ENCODE data around the gene PSMD11.
"Not testable (repeated sequence)": the region's sequence is repeated elsewhere in the genome, so short reads cannot be mapped to it uniquely, and the experiment has no call there.

The PSMD11 gene

DNA sequence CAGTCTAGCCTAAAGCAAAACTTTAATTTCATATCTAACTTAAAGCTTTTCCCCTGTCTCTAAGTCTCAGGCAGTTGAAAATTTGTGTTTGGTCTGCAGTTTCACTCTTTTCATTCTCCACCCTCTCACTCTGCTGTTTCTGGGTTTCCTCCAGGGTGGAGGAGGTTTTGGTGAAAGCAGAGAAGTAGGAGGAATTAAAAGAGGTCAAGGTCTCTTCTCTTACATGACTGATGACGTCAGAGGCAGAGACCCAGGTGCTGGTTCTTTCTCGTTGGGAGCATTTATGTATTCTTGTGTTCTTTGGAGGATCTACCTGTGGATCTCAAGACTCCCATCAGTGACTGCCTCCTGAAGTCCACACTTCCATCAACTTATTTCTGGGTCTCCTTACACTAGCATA lies 2.4 kb upstream of the PSMD11 start:
- FAIRE-seq (no peak), DNase-seq (ENCODE audit: insufficient read length, low spot score) (no peak)
- TF ChIP-seq, protein P1, sequence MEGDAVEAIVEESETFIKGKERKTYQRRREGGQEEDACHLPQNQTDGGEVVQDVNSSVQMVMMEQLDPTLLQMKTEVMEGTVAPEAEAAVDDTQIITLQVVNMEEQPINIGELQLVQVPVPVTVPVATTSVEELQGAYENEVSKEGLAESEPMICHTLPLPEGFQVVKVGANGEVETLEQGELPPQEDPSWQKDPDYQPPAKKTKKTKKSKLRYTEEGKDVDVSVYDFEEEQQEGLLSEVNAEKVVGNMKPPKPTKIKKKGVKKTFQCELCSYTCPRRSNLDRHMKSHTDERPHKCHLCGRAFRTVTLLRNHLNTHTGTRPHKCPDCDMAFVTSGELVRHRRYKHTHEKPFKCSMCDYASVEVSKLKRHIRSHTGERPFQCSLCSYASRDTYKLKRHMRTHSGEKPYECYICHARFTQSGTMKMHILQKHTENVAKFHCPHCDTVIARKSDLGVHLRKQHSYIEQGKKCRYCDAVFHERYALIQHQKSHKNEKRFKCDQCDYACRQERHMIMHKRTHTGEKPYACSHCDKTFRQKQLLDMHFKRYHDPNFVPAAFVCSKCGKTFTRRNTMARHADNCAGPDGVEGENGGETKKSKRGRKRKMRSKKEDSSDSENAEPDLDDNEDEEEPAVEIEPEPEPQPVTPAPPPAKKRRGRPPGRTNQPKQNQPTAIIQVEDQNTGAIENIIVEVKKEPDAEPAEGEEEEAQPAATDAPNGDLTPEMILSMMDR (IDR thresholded peaks at IDR 0.05; ENCODE audit: insufficient read depth, missing control alignments), result no peak

DNA sequence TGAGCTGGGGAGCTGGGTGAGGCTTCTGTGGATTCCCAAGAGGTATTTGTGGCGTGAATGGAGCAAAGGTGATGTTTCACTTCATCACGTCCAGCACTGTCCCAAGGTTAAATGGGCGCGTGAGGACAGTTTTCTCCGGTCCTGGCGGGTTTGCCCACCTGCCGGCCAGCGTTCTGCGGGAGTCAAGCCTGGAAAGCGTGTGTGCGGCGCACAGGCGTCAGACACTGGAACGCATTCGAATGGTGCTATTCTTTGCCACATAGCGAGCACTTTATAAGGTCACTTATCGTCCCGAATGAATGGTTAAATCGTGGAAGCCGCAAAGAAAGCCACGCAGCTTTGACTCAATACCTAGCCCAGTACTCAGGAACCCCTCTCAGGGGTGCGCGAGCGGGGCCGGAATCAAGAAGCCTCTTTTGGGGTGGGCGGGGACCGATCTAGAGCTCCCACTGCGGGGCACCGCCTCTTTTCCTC lies 446 bp upstream of the PSMD11 start:
- TF ChIP-seq, protein P1 (IDR thresholded peaks at IDR 0.05; ENCODE audit: insufficient read depth, missing control alignments), result no peak
- no peak for DNase-seq (ENCODE audit: insufficient read length, low spot score)
- FAIRE-seq, result no peak

DNA sequence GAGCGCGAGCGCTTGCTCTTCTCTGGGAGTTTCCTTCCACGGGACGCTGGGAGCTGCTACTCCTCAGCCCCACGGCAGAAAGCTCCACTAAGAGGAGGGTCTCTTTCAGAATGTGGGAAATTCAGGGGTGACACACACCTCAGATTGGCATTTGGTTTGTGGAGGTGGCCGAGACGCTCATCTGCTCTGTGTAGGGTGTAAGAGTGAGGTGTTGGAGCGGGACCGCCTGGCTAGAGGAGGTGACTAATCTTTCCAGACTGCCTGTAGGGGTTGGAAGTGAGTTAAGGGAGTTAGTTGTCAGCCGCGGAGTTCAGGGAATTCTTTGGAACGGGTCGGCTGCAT lies 735 bp downstream of the PSMD11 start:
- TF ChIP-seq, protein P1 (IDR thresholded peaks at IDR 0.05; ENCODE audit: insufficient read depth, missing control alignments), result no peak
- no peak for FAIRE-seq
- no peak for DNase-seq (ENCODE audit: insufficient read length, low spot score)

DNA sequence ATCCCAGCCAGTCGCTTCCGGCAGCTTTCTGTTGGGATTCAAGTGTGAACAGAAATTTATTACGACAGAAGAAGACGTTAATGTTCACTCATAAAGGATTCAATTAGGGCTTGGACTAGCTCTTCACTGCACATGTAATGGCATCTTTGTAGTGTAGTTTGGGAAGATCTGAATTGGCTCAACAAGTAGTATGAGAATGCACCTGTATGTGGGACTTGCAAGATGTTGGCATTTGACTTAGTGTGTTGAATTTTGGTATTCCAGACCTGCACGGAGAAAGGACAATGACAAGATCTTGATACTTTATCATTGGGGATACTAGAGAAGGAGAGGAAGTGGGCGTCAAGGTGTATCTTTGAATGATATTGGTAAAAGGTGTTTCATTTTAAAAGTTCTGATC lies 1.2 kb downstream of the PSMD11 start:
- TF ChIP-seq, protein P1 (IDR thresholded peaks at IDR 0.05; ENCODE audit: insufficient read depth, missing control alignments), result no peak
- DNase-seq (ENCODE audit: insufficient read length, low spot score) (no peak), FAIRE-seq (no peak)

DNA sequence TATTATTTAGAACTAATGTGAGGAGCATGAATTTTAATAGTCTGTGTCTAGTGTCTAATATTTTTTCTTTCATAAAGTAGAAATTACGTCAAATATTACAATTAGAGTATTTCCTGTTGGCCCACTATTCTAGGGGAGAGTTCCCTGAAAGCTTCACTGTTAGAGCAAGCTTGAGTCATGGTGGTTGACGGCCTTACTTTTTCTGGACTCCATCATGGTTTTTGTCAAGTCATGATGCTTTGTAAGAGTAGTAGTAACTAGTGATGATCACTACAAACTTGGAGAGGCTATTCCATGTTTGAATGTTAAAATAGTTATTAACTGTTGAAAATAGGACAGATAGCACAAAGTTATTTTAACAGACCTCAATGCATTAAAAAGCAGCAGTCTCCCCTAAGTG lies 1.7 kb downstream of the PSMD11 start:
- no peak for DNase-seq (ENCODE audit: insufficient read length, low spot score)
- FAIRE-seq, result no peak
- TF ChIP-seq, protein P1 (IDR thresholded peaks at IDR 0.05; ENCODE audit: insufficient read depth, missing control alignments), result no peak

DNA sequence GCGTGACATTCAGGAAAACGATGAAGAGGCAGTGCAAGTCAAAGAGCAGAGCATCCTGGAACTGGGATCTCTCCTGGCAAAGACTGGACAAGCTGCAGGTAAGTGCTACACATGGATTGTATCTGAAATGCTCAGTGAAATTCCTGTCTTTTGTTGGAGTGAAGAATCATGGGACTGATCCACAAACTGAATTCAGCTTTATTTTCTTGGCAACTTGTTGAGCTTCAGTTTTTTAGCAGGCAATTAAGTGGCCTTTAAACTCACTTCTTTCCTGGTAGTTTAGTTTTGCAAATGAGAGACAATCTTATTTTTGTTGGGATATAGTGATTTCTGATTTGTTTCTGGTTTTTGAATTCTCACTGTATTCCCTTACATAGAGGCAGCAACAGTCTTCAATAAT lies 2.6 kb downstream of the PSMD11 start:
- no peak for DNase-seq (ENCODE audit: insufficient read length, low spot score)
- TF ChIP-seq, protein P1 (IDR thresholded peaks at IDR 0.05; ENCODE audit: insufficient read depth, missing control alignments), result no peak
- no peak for FAIRE-seq

DNA sequence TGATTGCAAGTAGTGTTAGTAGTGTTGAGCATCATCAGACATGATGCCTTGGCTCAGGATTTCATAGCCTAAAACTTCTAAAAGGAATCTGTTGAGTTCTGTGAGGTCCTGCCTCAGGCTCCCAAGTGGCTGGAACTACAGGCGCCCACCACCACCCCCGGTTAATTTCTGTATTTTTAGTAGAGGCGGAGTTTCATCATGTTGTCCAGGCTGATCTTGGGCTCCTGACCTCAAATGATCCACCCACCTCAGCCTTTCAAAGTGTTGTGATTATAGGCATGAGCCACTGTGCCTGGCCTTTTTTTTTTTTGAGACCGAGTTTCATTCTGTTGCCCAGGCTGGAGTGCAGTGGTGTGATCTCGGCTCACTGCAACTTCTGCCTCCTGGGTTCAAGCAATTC lies 5.7 kb downstream of the PSMD11 start:
- DNase-seq (ENCODE audit: insufficient read length, low spot score) (no peak), FAIRE-seq (no peak)
- TF ChIP-seq, protein P1 (IDR thresholded peaks at IDR 0.05; ENCODE audit: insufficient read depth, missing control alignments), result no peak

DNA sequence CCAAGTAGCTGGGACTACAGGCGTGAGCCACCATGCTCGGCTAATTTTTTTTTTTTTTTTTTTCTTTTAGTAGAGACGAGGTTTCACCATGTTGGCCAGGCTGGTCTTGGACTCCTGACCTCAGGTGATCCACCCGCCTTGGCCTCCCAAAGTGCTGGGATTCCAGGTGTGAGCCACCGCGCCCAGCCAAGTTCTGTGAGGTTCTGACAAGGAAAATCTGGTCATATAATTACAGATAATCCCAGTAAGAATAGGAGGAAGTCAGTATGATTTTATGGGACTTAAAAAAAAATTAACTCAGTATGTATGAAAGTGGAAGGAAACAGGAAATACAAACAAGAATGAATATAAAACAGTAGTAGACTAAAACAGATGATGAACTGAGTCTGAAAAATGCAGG lies 6.1 kb downstream of the PSMD11 start:
- FAIRE-seq; DNase-seq (ENCODE audit: insufficient read length, low spot score): not testable (repeated sequence)
